VCaP (cell line): ENCODE measurements around the gene RPL6.
A peak's percentile ranks its signal among the peaks of the same experiment; 100 is the strongest.
"Not testable (repeated sequence)": the region's sequence is repeated elsewhere in the genome, so short reads cannot be mapped to it uniquely, and the experiment has no call there.

Source experiments
- H3K27ac ChIP-seq: fragments of 450-650 bp; 2 replicates; pipeline ENCODE4 v1.5.1; 2017
- CTCF ChIP-seq: fragments of 450-650 bp; conservative IDR thresholded peaks from 2 replicates; pipeline ENCODE4 v1.5.1; 2017; ENCODE audit warnings: mild to moderate bottlenecking, moderate library complexity

The RPL6 gene

GRCh38 chr12:112409064-112409905 is at the start of gene RPL6:
TSS of gene RPL6 (minus strand) at chr12:112409605. CDS start at chr12:112408656, 949 bp downstream.
- no peak for TF ChIP-seq CTCF
- H3K27ac ChIP-seq = peak within 1 kb of the TSS; percentile 89

- no peak overlapping the region for H3K27ac ChIP-seq
- TF ChIP-seq CTCF = no peak
These were observed 49.3 kb upstream of the RPL6 start for GRCh38 chr12:112458751-112459150.

GRCh38 chr12:112458330-112458729 is 48.9 kb upstream of the RPL6 start:
- H3K27ac ChIP-seq = no peak overlapping the region
- no peak for TF ChIP-seq CTCF

GRCh38 chr12:112457142-112457541 is 47.7 kb upstream of the RPL6 start:
- not testable (repeated sequence) for H3K27ac ChIP-seq

- no peak for TF ChIP-seq CTCF
These were observed 46.6 kb upstream of the RPL6 start for GRCh38 chr12:112456029-112456428.

GRCh38 chr12:112450725-112451124 is 41.3 kb upstream of the RPL6 start:
- no peak overlapping the region for H3K27ac ChIP-seq
- peak; percentile 15; the same call in 1 of the 2 replicates for TF ChIP-seq CTCF

More at GRCh38 chr12:112456029-112456428, 46.6 kb upstream of the RPL6 start:
- no peak overlapping the region for H3K27ac ChIP-seq

- H3K27ac ChIP-seq = not testable (repeated sequence)
These were observed 38.8 kb upstream of the RPL6 start for GRCh38 chr12:112448165-112448564.

GRCh38 chr12:112447106-112447505 is 37.7 kb upstream of the RPL6 start:
- no peak overlapping the region for H3K27ac ChIP-seq
- no peak for TF ChIP-seq CTCF
